Adipocyte (in vitro differentiated cells): Measurements from ENCODE around the gene PDIA4.
"Not testable (repeated sequence)": the region's sequence is repeated elsewhere in the genome, so short reads cannot be mapped to it uniquely, and the experiment has no call there.

ENCODE experiments used
- DNase-seq: peaks from one replicate; pipeline ENCODE4 v3.0.0-alpha.2; 2015; ENCODE audit warnings: low read depth
- H3K27me3 ChIP-seq: replicated peaks from 2 replicates; pipeline ENCODE4 v1.7.0; 2013; ENCODE audit warnings: mild to moderate bottlenecking, low read length, moderate library complexity; ENCODE audit not compliant: control insufficient read depth, insufficient read depth
- H3K36me3 ChIP-seq: 2 replicates; pipeline ENCODE4 v1.7.0; 2013; ENCODE audit warnings: low read length, mild to moderate bottlenecking, moderate library complexity; ENCODE audit not compliant: control insufficient read depth, insufficient read depth, severe bottlenecking
- H3K4me1 ChIP-seq: 2 replicates; pipeline ENCODE4 v1.7.0; 2013; ENCODE audit warnings: mild to moderate bottlenecking, low read length, moderate library complexity; ENCODE audit not compliant: control insufficient read depth, insufficient read depth
- H3K4me3 ChIP-seq: 2 replicates; pipeline ENCODE4 v1.7.0; 2013; ENCODE audit warnings: mild to moderate bottlenecking, low read length, moderate library complexity
- H3K9ac ChIP-seq: 2 replicates; pipeline ENCODE4 v1.7.0; 2013; ENCODE audit warnings: mild to moderate bottlenecking, low read length, moderate library complexity
- H3K9me3 ChIP-seq: 2 replicates; pipeline ENCODE4 v1.7.0; 2013; ENCODE audit warnings: mild to moderate bottlenecking, low read length, moderate library complexity; ENCODE audit not compliant: control insufficient read depth

PDIA4 gene

DNA sequence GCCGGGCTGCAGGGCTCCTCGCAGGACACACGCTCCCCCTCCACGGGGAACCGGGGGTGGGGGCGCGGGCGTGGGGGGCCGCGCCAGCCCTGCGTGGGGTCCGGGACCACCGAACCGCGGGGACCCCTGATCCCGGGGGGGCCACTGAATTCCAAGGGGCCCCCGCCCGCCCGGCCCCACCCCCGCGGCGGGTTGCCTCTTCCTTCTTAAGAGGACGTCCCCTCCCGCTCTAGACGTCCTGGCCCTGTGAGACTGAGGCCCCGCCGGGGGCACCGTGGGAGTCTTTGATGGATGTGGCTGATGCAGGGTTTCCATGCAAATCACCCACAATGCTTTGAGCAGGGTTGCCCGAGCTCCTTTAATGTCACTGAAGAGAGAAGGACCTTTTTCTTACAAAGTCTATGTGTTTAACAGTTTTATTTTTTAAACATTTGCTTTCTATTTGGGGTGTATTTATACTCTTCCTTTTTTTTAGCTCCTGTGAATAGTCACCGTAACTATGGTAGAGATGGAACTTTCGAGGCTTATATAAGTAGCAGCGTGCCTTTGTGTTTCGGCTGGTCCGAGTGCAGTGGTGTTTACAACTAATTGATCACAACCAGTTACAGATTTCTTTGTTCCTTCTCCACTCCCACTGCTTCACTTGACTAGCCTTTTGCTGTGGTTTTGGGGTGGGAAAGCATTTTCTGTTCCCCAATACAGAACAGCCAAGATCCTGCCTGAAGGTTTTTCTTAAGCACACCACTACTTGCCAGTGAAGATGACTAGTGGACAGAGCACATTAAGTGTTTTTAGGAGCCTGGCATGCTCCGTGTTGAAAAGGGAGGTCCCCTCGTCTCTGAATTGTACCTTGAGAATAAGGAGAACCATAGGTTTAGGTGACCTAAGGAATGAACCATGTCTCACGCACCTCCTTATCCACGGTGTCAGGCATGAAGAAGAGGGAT, 44.8 kb downstream of the PDIA4 start:
- peak; percentile 95 for DNase-seq
- Histone ChIP-seq H3K4me3 (peak overlapping the region; percentile 90), H3K9me3 (peaks cover 4% of the 10 kb centered on the region), H3K27me3 (peaks cover 11% of the 10 kb centered on the region), H3K4me1 (peaks cover 8% of the 10 kb centered on the region), H3K9ac (peak overlapping the region; percentile 60), H3K36me3 (no peaks in the 10 kb centered on the region)

DNA sequence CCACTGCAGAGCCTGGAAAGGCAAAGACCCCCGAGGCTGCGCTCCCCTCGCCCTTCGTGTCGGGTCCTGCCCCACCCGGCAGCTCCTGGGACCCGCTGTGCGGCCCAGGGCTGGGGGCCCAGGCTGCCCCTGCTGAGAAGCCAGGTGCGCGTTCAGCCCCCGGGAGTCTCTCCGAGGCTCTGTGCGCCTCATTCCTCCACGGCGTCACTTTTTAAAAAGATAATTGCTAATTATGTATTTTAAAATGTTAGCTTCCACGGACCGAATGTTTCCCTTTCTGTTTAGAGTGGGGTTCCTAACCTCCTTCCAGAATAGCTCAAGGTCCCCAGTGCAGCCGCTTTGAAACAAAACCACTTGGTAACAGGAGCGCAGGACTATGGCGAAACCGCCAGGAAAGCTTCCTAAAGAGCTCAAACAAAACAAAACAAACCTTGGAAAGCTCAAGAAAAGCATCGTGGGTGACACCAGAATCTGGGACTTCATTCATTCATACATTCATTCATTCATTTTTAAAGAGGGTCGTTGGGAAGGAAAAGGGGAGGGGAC, 45.6 kb downstream of the PDIA4 start:
- Histone ChIP-seq H3K27me3 (peaks cover 13% of the 10 kb centered on the region), H3K4me3 (peak overlapping the region; percentile 90), H3K36me3 (no peaks in the 10 kb centered on the region), H3K9me3 (peaks cover 4% of the 10 kb centered on the region), H3K4me1 (peaks cover 2% of the 10 kb centered on the region), H3K9ac (peak overlapping the region; percentile 60)
- DNase-seq, result peak; percentile 77

DNA sequence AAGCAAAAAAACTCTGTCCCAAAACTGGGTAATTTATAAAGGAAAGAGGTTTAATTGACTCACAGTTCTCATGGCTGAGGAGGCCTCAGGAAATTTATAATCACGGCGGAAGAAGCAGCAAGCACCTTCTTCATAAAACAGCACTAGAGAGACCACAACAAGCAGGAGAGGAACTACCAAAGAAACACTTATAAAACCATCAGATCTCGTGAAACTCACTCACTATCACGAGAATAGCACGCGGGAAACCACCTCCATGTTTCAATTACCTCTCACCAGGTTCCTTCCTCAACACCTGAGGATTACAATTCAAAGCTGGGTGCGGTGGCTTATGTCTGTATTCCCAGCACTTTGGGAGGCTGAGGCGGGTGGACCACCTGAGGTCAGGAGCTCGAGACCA, 48.5 kb downstream of the PDIA4 start:
- Histone ChIP-seq H3K9me3 (peaks cover 4% of the 10 kb centered on the region), H3K4me3 (no peak overlapping the region), H3K4me1 (peaks cover 2% of the 10 kb centered on the region), H3K9ac (no peak overlapping the region), H3K36me3 (no peaks in the 10 kb centered on the region), H3K27me3 (peaks cover 16% of the 10 kb centered on the region)
- no peak for DNase-seq

DNA sequence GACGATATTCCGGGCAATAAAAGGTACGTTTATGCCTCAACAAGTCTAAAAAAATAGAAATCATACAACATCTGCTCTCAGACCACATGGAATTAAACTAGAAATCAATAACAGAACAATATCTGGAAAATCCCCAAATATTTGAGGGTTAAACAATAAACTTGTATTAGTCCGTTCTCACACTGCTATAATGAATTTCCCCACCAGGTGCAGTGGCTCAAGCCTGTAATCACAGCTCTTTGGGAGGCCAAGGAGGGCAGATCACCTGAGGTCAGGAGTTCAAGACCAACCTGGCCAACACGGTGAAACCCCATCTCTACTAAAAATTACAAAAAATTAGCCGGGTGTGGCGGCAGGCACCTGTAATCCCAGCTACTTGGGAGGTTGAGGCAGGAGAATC, 49.2 kb downstream of the PDIA4 start:
- H3K4me1 ChIP-seq, H3K9me3 ChIP-seq, H3K4me3 ChIP-seq, H3K9ac ChIP-seq, H3K36me3 ChIP-seq, DNase-seq: not testable (repeated sequence)
- peaks cover 16% of the 10 kb centered on the region for H3K27me3 ChIP-seq

DNA sequence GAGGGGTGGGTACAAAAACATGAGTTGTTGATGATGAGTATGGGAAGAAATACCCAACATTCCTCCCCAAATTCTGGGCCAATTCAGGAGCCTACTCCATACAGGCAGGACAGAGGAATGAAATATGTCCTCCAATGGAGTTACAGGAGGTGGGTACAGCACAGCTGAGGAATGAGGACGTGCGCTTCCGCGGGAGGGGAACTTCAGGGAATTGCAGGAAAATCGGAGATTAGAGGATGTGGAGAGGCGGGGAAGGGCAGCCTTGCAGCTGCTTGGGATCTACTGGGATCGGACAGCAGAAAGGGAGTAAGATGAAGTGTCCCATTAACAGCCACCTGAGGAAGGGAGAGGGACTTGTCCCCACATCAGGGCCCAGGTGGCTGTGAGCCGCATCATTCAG, 50.2 kb downstream of the PDIA4 start:
- Histone ChIP-seq H3K9ac (no peak overlapping the region), H3K36me3 (no peaks in the 10 kb centered on the region), H3K27me3 (peaks cover 21% of the 10 kb centered on the region), H3K4me3 (no peak overlapping the region), H3K9me3 (peaks cover 4% of the 10 kb centered on the region), H3K4me1 (no peaks in the 10 kb centered on the region)
- no peak for DNase-seq

DNA sequence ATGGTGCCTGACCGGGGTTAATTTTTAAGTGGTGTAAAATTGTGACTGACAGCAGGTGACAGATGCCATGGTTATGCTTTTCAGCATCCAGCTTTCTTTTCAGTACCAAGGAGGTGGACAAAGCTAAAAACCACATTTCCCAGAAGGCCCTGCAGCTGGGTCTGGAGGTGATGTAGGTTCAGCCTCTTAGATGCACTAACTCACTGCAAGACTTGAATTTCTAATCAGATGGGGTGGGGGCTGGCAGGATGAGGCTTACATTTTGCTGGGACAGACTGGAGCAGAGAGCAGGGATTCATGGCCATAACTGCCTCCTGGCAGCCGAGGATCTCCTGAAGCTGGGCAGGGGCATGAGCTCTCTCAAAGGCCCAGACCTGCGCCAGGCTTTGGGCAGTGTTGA, 52.4 kb downstream of the PDIA4 start:
- Histone ChIP-seq H3K36me3 (no peaks in the 10 kb centered on the region), H3K9me3 (peaks cover under 1% of the 10 kb centered on the region), H3K4me3 (no peak overlapping the region), H3K27me3 (peaks cover 21% of the 10 kb centered on the region), H3K9ac (no peak overlapping the region), H3K4me1 (no peaks in the 10 kb centered on the region)
- no peak for DNase-seq

DNA sequence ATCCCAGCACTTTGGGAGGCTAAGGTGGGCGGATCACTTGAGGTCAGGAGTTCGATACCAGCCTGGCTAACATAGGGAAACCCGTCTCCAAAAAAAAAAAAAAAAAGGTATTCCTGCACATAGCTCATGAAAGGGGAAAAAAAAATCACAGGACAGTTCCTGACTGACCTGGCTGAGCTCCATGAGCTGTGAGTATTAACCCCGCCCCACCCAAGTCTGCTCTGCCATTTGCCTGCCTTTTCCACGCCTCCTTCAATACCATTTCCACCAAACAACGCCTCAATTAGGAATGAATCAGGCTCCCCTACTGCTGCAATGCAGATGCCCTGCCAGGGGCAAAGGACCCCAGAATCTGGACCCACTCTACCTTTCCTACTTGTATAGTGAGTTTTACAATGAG, 55.0 kb downstream of the PDIA4 start:
- no peaks in the 10 kb centered on the region for H3K4me1 ChIP-seq
- DNase-seq, result no peak
- no peak overlapping the region for H3K9ac ChIP-seq
- no peak overlapping the region for H3K4me3 ChIP-seq
- H3K27me3 ChIP-seq, result peaks cover 8% of the 10 kb centered on the region
- no peaks in the 10 kb centered on the region for H3K9me3 ChIP-seq
- no peaks in the 10 kb centered on the region for H3K36me3 ChIP-seq

DNA sequence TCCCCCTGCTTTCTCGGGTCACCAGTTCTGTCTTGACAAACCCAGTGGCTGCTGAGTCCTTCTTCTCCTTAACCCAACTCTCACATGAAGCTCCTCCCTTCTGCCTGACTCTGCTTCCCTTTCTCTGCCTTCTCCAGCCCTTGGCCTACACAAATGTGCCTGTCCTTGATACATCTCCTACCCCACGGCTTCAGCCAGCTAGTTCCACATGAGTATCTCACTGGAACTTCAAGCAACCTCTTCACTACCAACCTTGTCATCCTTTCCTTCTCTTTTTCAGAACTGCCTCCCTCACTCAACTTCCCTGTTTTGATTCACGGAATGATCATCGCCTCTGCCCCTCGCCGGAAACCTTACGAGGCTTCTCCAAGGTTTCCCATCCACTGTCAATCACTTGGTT, 55.9 kb downstream of the PDIA4 start:
- Histone ChIP-seq H3K9me3 (no peaks in the 10 kb centered on the region), H3K36me3 (no peaks in the 10 kb centered on the region), H3K9ac (no peak overlapping the region), H3K4me3 (no peak overlapping the region), H3K4me1 (no peaks in the 10 kb centered on the region), H3K27me3 (peaks cover 8% of the 10 kb centered on the region)
- no peak for DNase-seq

DNA sequence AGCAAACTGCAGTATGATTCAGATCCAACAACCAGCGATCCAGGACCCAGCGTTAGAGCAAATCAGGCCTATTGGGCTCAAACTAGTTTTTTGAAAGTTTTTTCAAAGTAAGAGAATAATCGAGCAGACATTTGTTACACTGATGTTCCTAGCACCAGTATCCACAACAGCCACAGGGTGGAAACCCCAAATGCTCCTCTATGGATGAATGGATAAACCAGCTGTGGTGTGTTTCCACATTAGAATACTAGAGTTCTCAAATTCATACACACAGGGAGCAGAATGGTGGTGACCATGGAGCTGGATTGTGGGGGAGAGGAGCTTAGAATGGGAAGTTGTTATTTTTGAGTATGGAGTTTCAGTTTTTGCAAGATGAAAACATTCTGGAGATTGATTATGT, 60.7 kb downstream of the PDIA4 start:
- Histone ChIP-seq H3K9me3 (no peaks in the 10 kb centered on the region), H3K9ac (no peak overlapping the region), H3K36me3 (no peaks in the 10 kb centered on the region), H3K4me1 (peaks cover 5% of the 10 kb centered on the region), H3K27me3 (no peaks in the 10 kb centered on the region), H3K4me3 (no peak overlapping the region)
- DNase-seq, result no peak

DNA sequence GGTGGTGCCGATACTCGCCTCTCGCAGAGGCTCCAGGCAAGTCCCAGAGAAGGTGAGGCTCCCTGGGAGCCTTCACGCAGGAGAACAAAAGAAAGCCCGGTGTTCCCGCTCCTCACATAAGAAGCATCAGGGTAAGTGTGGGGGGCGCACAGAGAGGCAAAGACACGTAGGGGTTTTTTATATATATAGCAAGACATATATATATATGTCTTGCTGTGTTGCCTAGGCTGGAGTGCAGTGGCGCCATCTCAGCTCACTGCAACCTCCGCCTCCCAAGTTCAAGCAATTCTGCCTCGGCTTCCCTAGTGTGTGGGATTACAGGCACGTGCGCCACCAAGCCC, 61.3 kb downstream of the PDIA4 start:
- no peaks in the 10 kb centered on the region for H3K36me3 ChIP-seq
- H3K9ac ChIP-seq, result peak overlapping the region; percentile 49
- H3K27me3 ChIP-seq, result no peaks in the 10 kb centered on the region
- peak overlapping the region; percentile 80 for H3K4me3 ChIP-seq
- no peak for DNase-seq
- H3K4me1 ChIP-seq, result peaks cover 5% of the 10 kb centered on the region
- no peaks in the 10 kb centered on the region for H3K9me3 ChIP-seq

DNA sequence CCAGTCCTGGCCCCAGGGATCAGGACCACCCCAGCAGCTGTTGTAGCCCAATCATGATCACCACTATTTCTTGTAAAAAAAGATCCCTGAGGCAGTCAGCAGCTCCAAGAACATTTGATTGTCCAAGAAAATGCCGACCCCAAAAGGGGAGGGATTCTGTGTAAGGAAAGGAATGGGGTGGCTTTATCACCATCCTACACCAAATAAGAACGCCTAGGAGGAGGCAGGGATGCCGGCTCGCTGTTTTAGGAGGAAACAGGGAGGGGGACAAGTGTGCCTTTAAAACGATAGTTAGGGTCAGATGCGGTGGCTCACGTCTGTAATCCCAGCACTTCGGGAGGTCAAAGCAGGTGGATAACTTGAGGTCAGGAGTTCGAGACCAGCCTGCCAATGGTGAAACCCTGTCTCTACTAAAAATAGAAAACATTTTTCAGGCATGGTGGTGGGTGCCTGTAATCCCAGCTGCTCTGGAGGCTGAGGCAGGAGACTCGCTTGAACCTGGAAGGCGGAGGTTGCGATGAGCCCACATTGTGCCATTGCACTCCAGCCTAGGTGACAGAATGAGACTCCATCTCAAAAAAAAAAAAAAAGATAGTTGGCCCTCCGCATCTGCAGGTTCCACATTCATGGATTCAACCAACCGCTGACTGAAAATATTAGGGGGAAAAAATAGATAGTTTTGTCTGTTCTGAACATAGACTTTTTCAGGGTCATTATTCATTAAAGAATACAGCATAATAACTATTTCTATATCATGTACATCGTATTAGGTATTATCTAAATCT, 63.6 kb downstream of the PDIA4 start:
- Histone ChIP-seq H3K9me3 (no peaks in the 10 kb centered on the region), H3K27me3 (no peaks in the 10 kb centered on the region), H3K4me1 (peaks cover 5% of the 10 kb centered on the region), H3K4me3 (peak overlapping the region; percentile 94), H3K9ac (peak overlapping the region; percentile 86), H3K36me3 (no peaks in the 10 kb centered on the region)
- DNase-seq, result no peak
